Measurements from ENCODE around the gene ESRRA. TPM values are rescaled to one million over a fixed set of nuclear protein-coding genes. Genes with fewer than 3 reads are reported as not detected.

Gene ESRRA
- total RNA-seq, 4 donors from 2014 or later: 151 to 460 (median 341) TPM

- H3K36me3 ChIP-seq: peaks cover 0 to 7% (median 0%) of the 10 kb centered on the region in 3 donors
- peak; percentile 96 to 98 (median 98) for DNase-seq
- TF ChIP-seq CTCF (IDR thresholded peaks at IDR 0.05): no peak
- TF ChIP-seq POLR2A (IDR thresholded peaks at IDR 0.05): peak in 1 of 2 donors; percentile 84
- peaks cover 3 to 25% (median 12%) of the 10 kb centered on the region in 4 donors for H3K4me1 ChIP-seq
- peak within 1 kb of the TSS; percentile 91 to 97 (median 94) for H3K27ac ChIP-seq
- H3K9me3 ChIP-seq: no peaks in the 10 kb centered on the region
- peak within 1 kb of the TSS; percentile 71 to 97 (median 80) for H3K4me3 ChIP-seq
- H3K27me3 ChIP-seq: no peaks in the 10 kb centered on the region
Measured at GRCh38 chr11:64284048-64284961, 21.0 kb upstream of the ESRRA start, which contains the start of gene BAD. Gene BAD, minus strand, starts transcription at chr11:64284665. Its CDS starts 297 bp downstream, at chr11:64284368.

GRCh38 chr11:64284962-64285884 is 20.1 kb upstream of the ESRRA start, which contains the start of gene GPR137:
Gene GPR137, plus strand, starts transcription at chr11:64285848. Its CDS starts 677 bp downstream, at chr11:64286525.
- peak; percentile 85 to 94 (median 94) for DNase-seq
- H3K9me3 ChIP-seq: no peaks in the 10 kb centered on the region
- H3K36me3 ChIP-seq: peaks cover 0 to 7% (median 0%) of the 10 kb centered on the region in 3 donors
- H3K4me1 ChIP-seq: peaks cover 3 to 25% (median 12%) of the 10 kb centered on the region in 4 donors
- peak within 1 kb of the TSS; percentile 91 to 97 (median 94) for H3K27ac ChIP-seq
- TF ChIP-seq CTCF (IDR thresholded peaks at IDR 0.05): peak in 1 of 6 experiments; percentile 31
- peak; percentile 50 to 54 for TF ChIP-seq POLR2A (IDR thresholded peaks at IDR 0.05)
- no peaks in the 10 kb centered on the region for H3K27me3 ChIP-seq
- H3K4me3 ChIP-seq: peak within 1 kb of the TSS; percentile 71 to 97 (median 80)

GRCh38 chr11:64285885-64286800 is 19.2 kb upstream of the ESRRA start:
- peaks cover 0 to 7% (median 0%) of the 10 kb centered on the region in 3 donors for H3K36me3 ChIP-seq
- peaks cover 0 to 7% of the 10 kb centered on the region in 2 donors for H3K27me3 ChIP-seq
- no peak for TF ChIP-seq CTCF (IDR thresholded peaks at IDR 0.05)
- TF ChIP-seq POLR2A (IDR thresholded peaks at IDR 0.05): no peak
- peak overlapping the region; percentile 71 to 97 (median 80) for H3K4me3 ChIP-seq
- DNase-seq: peak in 1 of 3 donors; percentile 60
- H3K27ac ChIP-seq: peak overlapping the region; percentile 91 to 97 (median 94)
- no peaks in the 10 kb centered on the region for H3K9me3 ChIP-seq
- peaks cover 3 to 25% (median 13%) of the 10 kb centered on the region in 4 donors for H3K4me1 ChIP-seq

- Histone ChIP-seq H3K4me3 (no peak overlapping the region), H3K4me1 (peaks cover 3 to 31% (median 16%) of the 10 kb centered on the region in 4 donors), H3K9me3 (no peaks in the 10 kb centered on the region), H3K27ac (no peak overlapping the region), H3K27me3 (peaks cover 0 to 13% of the 10 kb centered on the region in 2 donors), H3K36me3 (peaks cover 0 to 3% (median 0%) of the 10 kb centered on the region in 3 donors)
- DNase-seq: no peak
- no peak for TF ChIP-seq POLR2A (IDR thresholded peaks at IDR 0.05)
- no peak for TF ChIP-seq CTCF (IDR thresholded peaks at IDR 0.05)
Measured at GRCh38 chr11:64286801-64287159, 18.5 kb upstream of the ESRRA start.

Measured in Peyer's patch (tissue), 4 donors.